HG03442 (cell line): ENCODE results near the gene DCC.
A peak's percentile ranks its signal among the peaks of the same experiment; 100 is the strongest.
"Not testable (repeated sequence)": the region's sequence is repeated elsewhere in the genome, so short reads cannot be mapped to it uniquely, and the experiment has no call there.

ENCODE experiments used
- ATAC-seq: cut with Tn5 transposase; IDR thresholded peaks from one replicate; pipeline ENCODE4 v1.9.1; 2021; ENCODE audit warnings: mild to moderate bottlenecking, moderate library complexity; ENCODE audit not compliant: unreplicated experiment

Gene DCC

DNA sequence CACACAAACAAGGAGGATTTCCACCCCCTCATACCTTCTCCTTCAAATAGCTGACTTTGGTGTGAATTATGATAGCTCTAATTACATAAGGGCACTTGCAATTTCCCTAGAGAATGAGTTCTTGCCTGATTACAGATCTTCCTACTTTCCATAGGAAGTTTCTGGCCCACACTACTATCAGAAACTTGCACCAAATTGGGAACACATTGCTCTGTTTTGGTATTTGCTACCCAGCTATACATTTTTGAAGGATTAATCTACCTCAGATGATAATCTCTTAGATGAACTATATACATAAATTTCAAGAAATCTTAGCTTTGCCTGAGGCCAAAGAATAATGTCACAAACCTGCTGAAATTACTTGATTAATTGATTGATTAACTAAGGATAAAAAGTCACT lies 4.9 kb downstream of the DCC start:
- no peak for ATAC-seq

GRCh38 chr18:52345428-52345827 lies 5.4 kb downstream of the DCC start:
- ATAC-seq, result no peak

GRCh38 chr18:52348209-52348608 lies 8.2 kb downstream of the DCC start:
- no peak for ATAC-seq

- no peak for ATAC-seq
These were observed 9.5 kb downstream of the DCC start for GRCh38 chr18:52349498-52349897.

GRCh38 chr18:52352920-52353319 lies 12.9 kb downstream of the DCC start:
- no peak for ATAC-seq

GRCh38 chr18:52353589-52353988 lies 13.6 kb downstream of the DCC start:
- ATAC-seq, result no peak

DNA sequence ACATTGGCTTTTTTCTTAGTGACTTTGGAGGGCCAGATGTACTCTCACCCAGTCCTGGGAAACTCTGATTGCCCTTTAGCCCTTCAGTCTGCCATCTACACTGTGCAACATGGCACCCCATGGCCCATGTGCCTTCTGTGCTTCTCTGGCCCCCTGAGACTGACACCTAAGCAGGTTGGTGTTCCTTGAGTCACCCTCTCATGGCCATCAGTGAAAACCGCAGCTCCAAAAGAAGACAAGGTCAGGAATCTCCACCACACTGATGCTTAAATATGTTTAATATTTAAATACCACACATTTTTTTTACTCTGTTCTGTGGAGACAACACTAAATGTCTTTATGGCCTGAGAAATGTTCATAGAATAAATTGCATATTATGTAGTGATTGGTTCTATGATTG lies 23.9 kb downstream of the DCC start:
- no peak for ATAC-seq

GRCh38 chr18:52366851-52367250 lies 26.9 kb downstream of the DCC start:
- ATAC-seq, result not testable (repeated sequence)

DNA sequence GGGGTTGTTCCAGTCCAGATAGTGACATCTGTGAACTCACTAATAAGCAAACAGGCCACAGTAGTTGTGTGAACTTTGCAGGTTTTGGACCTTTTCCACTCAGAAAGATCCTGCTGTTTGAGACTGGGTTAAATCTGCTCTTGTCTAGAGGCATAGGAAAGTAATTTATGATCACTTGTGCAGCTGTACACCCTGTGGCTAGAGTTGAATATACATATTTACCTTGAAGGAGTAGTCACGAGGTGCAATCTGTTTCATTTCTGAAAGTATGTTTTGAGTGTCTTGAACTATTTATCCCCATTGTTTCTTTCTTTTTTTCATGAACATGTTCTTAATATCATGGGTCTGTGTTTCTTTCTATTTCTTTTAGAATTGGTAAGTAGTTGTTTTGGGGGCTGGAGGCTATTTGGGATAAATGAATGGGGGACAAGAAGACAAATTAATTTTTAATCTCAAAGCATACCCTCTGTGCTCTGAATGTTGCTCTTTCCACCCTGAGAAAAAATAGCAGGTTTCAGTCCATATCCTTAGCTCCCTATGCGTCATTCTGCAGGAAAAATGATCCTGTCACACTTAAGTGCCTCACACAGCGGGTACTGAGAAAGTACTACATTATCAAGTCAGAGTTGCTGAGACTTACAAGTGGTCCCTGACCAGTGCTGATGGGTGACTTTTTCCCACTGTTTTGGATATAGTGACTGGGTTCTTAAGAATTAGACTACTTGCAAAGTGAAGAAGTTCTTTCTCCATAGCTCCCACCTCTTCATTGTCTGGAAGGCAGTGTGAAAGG lies 28.2 kb downstream of the DCC start:
- no peak for ATAC-seq

GRCh38 chr18:52370841-52371240 lies 30.8 kb downstream of the DCC start:
- ATAC-seq, result no peak

DNA sequence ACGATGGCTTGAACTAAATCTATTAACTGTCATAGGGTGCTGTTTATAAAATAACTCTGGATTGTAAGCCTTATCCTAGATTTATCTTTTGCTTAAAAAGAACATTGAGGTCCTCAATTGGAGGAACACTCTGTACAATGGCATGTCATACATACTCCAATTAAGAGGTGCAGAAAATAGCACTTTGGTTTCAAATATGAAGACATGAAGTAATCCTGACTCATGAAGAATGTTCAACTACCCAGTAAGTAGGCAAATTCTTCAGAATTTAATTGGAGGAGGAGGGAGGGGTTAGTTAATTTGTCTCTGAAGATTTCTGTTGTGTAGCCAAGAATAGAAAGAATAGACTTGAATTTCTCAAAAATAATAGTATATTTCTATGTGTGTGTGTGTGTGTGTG lies 36.1 kb downstream of the DCC start:
- ATAC-seq, result no peak

DNA sequence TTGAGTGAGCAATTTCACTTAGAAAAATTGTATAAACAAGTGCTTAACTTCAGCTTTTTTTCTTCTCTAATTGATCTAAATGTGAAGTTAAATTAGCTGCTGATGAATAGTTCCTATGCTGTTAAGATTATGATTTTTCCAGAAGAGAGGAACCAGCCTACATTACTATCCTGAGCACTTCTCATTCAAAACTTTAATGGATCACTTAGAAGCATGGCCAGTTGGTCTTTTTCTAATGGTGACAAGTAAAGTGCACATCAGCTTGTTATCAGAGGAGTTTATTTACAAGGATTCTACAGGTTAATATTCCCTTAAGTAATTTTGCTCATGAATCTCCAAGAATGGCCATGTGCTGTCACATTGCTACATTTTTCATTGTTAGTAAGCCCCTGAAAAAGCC lies 37.1 kb downstream of the DCC start:
- no peak for ATAC-seq

DNA sequence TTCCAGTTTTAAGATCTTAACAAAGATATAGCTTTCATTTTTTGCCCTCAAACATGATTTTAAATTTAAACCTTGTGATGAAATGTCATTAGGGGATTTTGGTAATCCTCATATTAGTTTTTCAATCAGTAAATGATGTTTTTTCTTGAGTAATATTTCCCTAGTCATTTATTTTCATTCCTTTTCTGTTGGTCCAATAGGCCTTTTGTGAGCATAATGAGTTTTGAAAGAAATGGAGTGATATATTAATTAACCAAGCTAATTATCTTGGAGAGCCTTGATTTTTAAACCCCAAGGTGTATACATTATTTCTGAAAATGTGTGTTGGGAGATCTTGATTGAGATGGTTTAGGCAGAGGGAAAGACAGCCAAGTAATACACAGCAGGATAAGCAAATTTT lies 46.3 kb downstream of the DCC start:
- ATAC-seq, result no peak

DNA sequence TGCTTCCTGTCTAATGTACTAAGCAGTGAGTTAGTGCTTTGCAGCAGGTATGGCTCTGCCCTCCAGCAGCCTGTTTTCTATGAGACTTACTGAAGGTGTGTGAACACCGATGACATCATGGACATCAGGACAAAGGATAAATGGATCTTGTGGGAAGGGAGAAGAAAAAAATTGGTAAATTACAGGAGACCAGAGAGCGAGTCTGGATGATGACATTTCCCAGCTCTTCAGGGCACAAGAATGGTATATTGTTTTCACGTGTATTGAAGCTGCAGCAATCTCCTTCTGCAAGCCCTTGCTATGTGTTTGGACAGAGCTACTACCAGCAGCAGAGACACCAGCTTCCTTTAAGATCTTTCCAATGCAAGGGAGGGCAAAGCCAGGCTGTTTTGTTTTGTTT lies 47.2 kb downstream of the DCC start:
- ATAC-seq, result no peak

- ATAC-seq, result peak; percentile 49
These were observed 52.0 kb downstream of the DCC start for GRCh38 chr18:52391810-52392559.

- no peak for ATAC-seq
These were observed 54.6 kb downstream of the DCC start for GRCh38 chr18:52394602-52395001.

DNA sequence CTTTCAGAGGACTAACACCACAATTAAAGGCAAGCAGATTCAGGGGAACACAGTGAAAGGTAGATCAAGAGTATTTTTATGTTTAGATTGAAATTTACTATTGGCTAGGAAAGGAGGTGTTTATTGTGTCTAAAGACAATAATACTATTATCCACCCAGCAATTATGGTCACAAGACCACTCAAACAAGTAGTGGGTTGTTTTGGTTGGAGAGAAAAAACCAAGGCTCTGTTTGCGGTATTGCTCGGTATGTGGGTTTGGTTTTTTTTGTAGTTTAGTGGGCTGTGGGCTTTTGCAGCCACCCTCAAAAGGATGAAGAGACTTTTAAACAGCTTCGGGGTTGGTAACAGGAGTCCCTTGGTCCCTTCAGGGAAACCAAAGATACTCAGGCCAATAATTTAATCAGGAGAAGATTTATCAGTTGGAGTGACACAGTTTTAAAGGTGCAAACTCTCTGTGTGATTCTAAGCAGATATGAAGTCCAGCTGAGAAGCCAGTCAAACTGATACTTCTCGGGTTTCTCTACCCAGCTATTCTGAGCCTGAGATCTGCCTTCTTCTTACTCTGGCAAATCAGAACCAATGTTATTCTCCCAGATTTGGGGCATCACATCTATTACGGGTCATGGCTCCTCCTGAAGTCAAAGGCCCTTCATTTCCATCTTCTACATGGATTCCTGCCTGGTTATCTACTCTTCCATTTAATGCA lies 55.3 kb downstream of the DCC start:
- ATAC-seq, result peak; percentile 70

- no peak for ATAC-seq
These were observed 61.2 kb downstream of the DCC start for GRCh38 chr18:52401236-52401635.

DNA sequence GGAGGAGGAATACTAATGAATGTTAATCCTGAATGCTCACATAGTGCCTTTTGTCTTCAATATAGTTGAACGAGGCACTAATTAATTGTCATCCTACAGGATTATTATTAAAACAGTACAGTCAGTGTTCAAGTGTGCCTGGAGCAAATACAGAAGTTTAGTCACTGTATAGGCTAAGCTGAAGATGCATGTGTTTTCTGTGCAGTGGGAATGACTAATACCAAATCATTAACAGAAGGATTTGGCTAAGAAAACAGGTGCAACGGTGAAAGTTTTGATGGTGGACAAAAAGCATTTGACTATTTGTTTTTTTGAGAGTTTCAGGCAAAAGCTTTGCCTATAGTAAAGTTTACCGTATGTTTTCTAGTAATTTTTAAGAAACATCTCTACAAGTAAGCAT lies 62.8 kb downstream of the DCC start:
- no peak for ATAC-seq

- ATAC-seq, result no peak
These were observed 63.5 kb downstream of the DCC start for GRCh38 chr18:52403291-52404021.

GRCh38 chr18:52408800-52409302 lies 68.9 kb downstream of the DCC start:
- ATAC-seq, result no peak
